ENCODE measurements around the gene COX5B.
"Not testable (repeated sequence)": the region's sequence is repeated elsewhere in the genome, so short reads cannot be mapped to it uniquely, and the experiment has no call there.

COX5B gene, protein sequence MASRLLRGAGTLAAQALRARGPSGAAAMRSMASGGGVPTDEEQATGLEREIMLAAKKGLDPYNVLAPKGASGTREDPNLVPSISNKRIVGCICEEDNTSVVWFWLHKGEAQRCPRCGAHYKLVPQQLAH

DNA sequence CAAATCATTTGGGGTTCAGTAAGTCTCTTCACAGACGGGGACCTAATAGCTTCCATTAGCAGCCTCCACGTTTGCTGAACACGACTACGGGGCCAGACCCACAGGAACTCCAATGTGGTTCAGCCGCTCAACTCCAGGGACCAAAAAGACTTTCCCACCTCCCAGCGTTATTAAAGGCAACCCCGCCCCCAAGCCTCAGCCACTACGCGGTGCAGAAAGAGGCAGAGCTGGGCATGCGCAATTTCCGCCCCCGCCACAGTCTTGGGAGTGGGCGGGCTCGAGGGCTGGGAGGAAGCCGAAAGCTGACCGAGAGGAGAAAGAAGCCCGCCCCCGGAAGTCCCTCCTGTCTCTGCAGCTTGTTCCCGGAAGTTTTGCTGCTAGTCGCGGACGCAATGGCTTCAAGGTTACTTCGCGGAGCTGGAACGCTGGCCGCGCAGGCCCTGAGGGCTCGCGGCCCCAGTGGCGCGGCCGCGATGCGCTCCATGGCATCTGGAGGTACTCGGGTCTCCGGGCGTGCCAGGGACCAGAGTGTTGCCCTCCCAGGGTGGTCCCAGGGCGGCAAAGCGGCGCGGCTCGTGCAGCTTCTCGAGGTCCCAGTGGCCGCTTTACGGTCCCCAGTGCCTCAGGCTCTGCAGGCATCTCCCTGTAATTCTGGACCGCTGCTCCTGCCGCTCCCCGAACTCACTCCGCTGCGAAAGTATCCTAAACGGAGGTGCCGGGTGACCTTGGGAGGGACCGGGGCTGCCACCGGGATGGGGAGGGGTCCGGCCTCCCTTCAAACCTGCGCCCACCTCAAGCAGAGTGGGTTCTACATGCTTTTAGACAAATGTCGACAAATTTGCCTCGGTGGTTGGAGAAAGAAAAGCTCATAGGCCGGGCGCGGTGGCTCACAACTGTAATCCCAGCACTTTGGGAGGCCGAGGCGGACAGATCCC lies at the start of gene COX5B:
Gene COX5B, plus strand, starts transcription at position 368 of the 935 bp plus-strand sequence. Its CDS starts 25 bp downstream, at position 393.
- peaks cover 20% of the 10 kb centered on the region for H3K36me3 ChIP-seq
- H3K27me3 ChIP-seq (ENCODE audit: insufficient read depth, low read depth, severe bottlenecking): no peaks in the 10 kb centered on the region
- DNase-seq: peak; percentile 98
- no peak for TF ChIP-seq CTCF (IDR thresholded peaks at IDR 0.05; ENCODE audit: low read depth, low read length)
- peak within 1 kb of the TSS; percentile 74 for H3K4me3 ChIP-seq (ENCODE audit: low read depth, low read length)
- H3K9me3 ChIP-seq (ENCODE audit: severe bottlenecking): no peaks in the 10 kb centered on the region
- peak within 1 kb of the TSS; percentile 76 for H3K27ac ChIP-seq

- H3K36me3 ChIP-seq; H3K9me3 ChIP-seq (ENCODE audit: severe bottlenecking); DNase-seq; H3K27me3 ChIP-seq (ENCODE audit: insufficient read depth, low read depth, severe bottlenecking); H3K4me3 ChIP-seq (ENCODE audit: low read depth, low read length); H3K27ac ChIP-seq: not testable (repeated sequence)
These were observed 49.7 kb upstream of the COX5B start for GRCh38 chr2:97596180-97596579.

DNA sequence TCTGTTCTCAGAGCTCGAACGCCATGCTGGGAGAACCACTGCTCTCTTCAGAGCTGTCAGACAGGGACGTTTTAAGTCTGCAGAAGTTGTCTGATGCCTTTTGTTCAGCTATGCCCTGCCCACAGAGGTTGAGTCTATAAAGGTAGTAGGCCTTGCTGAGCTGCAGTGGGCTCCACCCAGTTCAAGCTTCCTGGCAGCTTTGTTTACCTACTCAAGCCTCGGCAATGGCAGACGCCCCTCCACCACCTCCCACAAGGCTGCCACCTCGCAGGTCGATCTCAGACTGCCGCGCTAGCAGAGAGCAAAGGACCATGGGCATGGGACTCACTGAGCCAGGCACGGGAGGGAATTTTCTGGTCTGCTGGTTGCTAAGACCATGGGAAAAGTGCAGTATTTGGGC lies 44.3 kb upstream of the COX5B start:
- not testable (repeated sequence) for H3K27ac ChIP-seq; DNase-seq; H3K27me3 ChIP-seq (ENCODE audit: insufficient read depth, low read depth, severe bottlenecking); H3K36me3 ChIP-seq; H3K9me3 ChIP-seq (ENCODE audit: severe bottlenecking); H3K4me3 ChIP-seq (ENCODE audit: low read depth, low read length)

DNA sequence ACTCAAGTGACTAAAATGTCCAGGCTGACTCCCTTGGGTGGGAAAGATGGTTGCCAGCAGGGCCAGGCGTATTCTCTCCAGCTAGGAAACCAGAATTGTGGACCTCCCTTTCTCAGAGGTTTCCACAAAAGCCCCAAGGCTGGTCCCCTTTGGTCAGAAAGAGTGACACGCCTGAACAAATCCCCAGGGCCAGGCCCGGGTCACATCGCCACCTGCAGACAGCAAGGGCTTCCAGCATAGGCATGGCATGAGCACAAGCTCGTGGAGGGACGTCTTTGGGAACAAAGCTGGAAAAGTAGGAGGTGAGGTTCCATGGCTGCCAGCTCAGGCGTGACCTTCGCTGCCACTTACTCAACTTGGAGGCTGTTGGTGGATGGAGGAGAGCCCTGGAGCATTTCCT lies 40.8 kb upstream of the COX5B start:
- not testable (repeated sequence) for H3K36me3 ChIP-seq; H3K9me3 ChIP-seq (ENCODE audit: severe bottlenecking); H3K4me3 ChIP-seq (ENCODE audit: low read depth, low read length); DNase-seq; H3K27me3 ChIP-seq (ENCODE audit: insufficient read depth, low read depth, severe bottlenecking); H3K27ac ChIP-seq

DNA sequence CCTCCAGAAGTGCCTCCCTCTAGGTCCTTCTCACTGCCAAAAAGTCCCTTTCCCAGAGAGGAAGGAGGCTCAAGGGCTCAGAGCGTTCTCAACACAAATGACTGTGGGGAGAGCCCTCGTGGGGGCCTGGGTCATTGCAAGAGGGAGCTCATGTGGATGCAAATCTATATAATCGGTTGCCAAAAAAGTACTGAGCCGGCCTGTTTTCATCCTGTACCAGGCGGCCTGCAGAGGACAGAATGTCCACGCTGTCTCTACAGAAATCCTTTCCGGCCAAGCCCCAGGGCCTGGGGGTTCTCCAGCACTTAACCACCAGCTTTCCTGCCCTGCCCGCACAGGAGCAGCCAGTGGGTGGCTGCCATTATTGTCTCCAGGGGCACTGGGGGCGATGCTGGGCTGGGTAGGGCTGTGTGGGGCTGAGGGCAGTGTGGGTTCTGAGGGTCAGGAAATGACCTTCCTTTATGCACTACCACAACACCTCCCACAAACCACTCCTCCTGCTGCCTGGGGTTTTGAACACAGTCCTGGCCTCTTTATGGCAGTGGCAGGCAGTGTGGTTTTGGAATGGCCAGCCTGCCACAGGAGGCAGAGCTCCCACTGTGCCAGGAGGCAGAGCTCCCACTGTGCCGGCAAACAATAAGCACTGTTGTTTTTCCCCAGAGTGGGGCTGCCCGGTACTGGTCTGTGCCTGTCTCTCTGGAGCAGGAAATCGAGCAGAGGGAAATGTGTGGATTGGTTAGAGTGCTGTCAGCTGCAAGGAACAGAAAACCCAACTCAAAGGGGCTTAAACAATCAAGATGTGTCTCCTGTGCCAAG lies 40.1 kb upstream of the COX5B start:
- H3K4me3 ChIP-seq (ENCODE audit: low read depth, low read length): not testable (repeated sequence)

GRCh38 chr2:97608745-97609144 lies 37.1 kb upstream of the COX5B start:
- H3K36me3 ChIP-seq; H3K27ac ChIP-seq; H3K27me3 ChIP-seq (ENCODE audit: insufficient read depth, low read depth, severe bottlenecking); H3K9me3 ChIP-seq (ENCODE audit: severe bottlenecking); H3K4me3 ChIP-seq (ENCODE audit: low read depth, low read length); DNase-seq: not testable (repeated sequence)

More for the DNA sequence above, 40.1 kb upstream of the COX5B start:
- not testable (repeated sequence) for H3K27me3 ChIP-seq (ENCODE audit: insufficient read depth, low read depth, severe bottlenecking); H3K36me3 ChIP-seq; DNase-seq; H3K9me3 ChIP-seq (ENCODE audit: severe bottlenecking); H3K27ac ChIP-seq

DNA sequence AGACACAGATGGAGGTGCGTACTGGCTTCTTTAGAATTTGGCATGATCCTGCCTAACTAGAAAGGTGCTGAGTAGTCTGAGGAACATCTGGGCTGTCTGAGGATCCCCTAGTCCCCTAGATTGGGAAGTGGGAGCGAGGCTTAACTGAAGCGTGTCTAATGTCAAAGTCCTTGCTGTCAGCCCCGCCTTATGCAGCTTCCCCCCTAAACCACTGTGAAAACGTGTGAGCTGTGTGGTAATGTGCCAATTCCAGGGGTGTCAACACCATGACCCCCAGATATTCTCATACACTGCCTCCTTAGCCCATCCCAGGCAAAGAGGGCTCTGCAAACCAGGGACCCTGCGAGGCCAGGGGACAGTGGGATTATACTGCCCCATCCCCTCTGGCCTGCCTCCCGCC lies 34.0 kb upstream of the COX5B start:
- DNase-seq; H3K4me3 ChIP-seq (ENCODE audit: low read depth, low read length); H3K9me3 ChIP-seq (ENCODE audit: severe bottlenecking); H3K27ac ChIP-seq; H3K27me3 ChIP-seq (ENCODE audit: insufficient read depth, low read depth, severe bottlenecking); H3K36me3 ChIP-seq: not testable (repeated sequence)

- not testable (repeated sequence) for H3K36me3 ChIP-seq; H3K27me3 ChIP-seq (ENCODE audit: insufficient read depth, low read depth, severe bottlenecking); H3K27ac ChIP-seq; H3K9me3 ChIP-seq (ENCODE audit: severe bottlenecking); H3K4me3 ChIP-seq (ENCODE audit: low read depth, low read length); DNase-seq
These were observed 30.1 kb upstream of the COX5B start for GRCh38 chr2:97615746-97616145.

GRCh38 chr2:97617911-97618310 lies 28.0 kb upstream of the COX5B start:
- no peak for DNase-seq
- no peak overlapping the region for H3K4me3 ChIP-seq (ENCODE audit: low read depth, low read length)
- no peak overlapping the region for H3K27ac ChIP-seq
- H3K36me3 ChIP-seq: no peaks in the 10 kb centered on the region
- no peaks in the 10 kb centered on the region for H3K9me3 ChIP-seq (ENCODE audit: severe bottlenecking)
- no peaks in the 10 kb centered on the region for H3K27me3 ChIP-seq (ENCODE audit: insufficient read depth, low read depth, severe bottlenecking)
- no peak for TF ChIP-seq CTCF (IDR thresholded peaks at IDR 0.05; ENCODE audit: low read depth, low read length)

DNA sequence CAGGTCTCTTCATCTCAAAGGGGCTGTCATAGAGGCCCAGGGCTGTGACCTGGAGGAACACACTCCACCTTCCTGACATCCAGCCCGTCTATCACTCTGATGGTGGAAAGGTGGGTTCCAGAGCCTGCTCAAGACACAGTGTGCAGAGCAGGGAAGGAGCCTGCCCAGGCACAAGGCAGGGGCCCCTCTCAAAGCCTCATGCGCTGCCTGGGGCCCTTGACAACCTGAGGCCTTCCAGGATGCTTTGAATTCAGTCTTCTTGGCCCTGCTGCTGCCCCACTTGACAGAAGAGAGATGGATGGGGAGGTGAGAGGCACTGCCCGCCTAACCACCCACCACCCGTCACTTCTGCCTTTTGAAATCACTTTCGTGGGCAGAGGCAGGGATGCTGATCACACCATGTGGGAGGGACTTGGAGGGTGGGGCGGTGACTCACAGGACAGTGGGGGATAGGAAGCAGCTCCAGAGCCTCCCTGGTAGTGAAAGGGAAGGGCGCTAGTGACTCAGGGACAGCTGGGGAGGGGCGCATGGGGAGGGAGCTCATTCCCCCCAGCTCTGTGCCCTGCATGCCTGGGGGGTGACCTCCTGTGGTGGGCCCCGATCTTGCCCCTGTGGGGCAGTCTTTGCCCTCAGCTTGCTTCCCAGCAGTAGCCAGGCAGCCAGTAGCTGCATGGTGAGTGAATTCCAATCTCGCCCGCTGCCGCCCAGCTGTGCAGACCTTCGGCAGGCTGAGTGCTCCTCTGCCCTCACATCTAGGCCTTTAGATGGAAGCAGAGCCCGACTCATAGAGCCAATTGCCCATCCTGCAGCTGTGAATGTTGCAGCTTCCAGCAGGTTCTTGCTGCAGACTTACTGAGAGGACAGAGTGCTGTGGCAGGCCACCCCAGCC lies 26.7 kb upstream of the COX5B start:
- H3K27me3 ChIP-seq (ENCODE audit: insufficient read depth, low read depth, severe bottlenecking); DNase-seq; H3K9me3 ChIP-seq (ENCODE audit: severe bottlenecking); H3K27ac ChIP-seq; H3K36me3 ChIP-seq; H3K4me3 ChIP-seq (ENCODE audit: low read depth, low read length): not testable (repeated sequence)

- not testable (repeated sequence) for H3K27me3 ChIP-seq (ENCODE audit: insufficient read depth, low read depth, severe bottlenecking); H3K36me3 ChIP-seq; H3K27ac ChIP-seq; H3K9me3 ChIP-seq (ENCODE audit: severe bottlenecking); H3K4me3 ChIP-seq (ENCODE audit: low read depth, low read length); DNase-seq
These were observed 25.4 kb upstream of the COX5B start for GRCh38 chr2:97620492-97620891.
